GM12878 (cell line): Measurements from ENCODE around the gene WDR59. TPM values are rescaled to one million over a fixed set of nuclear protein-coding genes. Genes with fewer than 3 reads are reported as not detected.

ENCODE experiments used
- ASH2L ChIP-seq: fragments of 300-600, 200-600 bp; sonication (generic); IDR thresholded peaks from 2 replicates; pipeline ENCODE4 v1.6.1; 2017; ENCODE audit warnings: low read depth, mild to moderate bottlenecking, borderline replicate concordance
- CBX3 ChIP-seq: fragments of 200-600 bp; sonication (generic); IDR thresholded peaks from 2 replicates; pipeline ENCODE4 v1.6.1; 2016; ENCODE audit warnings: low read depth, borderline replicate concordance
- CEBPB ChIP-seq, 2 experiments: fragments of 150-350 bp in 1 of 2; IDR thresholded peaks; 2 replicates each; pipeline ENCODE4 v1.6.1; 2012 to 2014; ENCODE audit warnings: low read depth in 2 of 2, low read length in 2 of 2, borderline replicate concordance in 1 of 2, inconsistent platforms in 1 of 2
- CHD1 ChIP-seq: IDR thresholded peaks from 2 replicates; pipeline ENCODE4 v1.6.1; 2012; ENCODE audit warnings: low read depth, low read length, improper control_type of control experiment
- FOS ChIP-seq: IDR thresholded peaks from 3 replicates; pipeline ENCODE4 v1.6.1; 2011; ENCODE audit warnings: borderline replicate concordance; ENCODE audit not compliant: insufficient read length; ENCODE audit errors: extremely low read depth
- FOXK2 ChIP-seq: fragments of 450-650 bp; IDR thresholded peaks from 2 replicates; pipeline ENCODE4 v1.6.1; 2017; ENCODE audit warnings: mild to moderate bottlenecking, moderate library complexity
- IKZF2 ChIP-seq, 2 experiments: fragments of 450-650 bp; IDR thresholded peaks; 2 replicates each; pipeline ENCODE4 v1.6.1; 2017; ENCODE audit warnings: mild to moderate bottlenecking in 2 of 2, moderate library complexity in 2 of 2
- NFYB ChIP-seq: IDR thresholded peaks from 2 replicates; pipeline ENCODE4 v1.6.1; 2011; ENCODE audit warnings: low read depth, mild to moderate bottlenecking, low read length, improper control_type of control experiment, moderate library complexity; ENCODE audit not compliant: insufficient read depth
- NR2F1 ChIP-seq: fragments of 450-650 bp; conservative IDR thresholded peaks from 2 replicates; pipeline ENCODE4 v1.6.1; 2017; ENCODE audit warnings: mild to moderate bottlenecking
- PAX5 ChIP-seq: IDR thresholded peaks from 2 replicates; pipeline ENCODE4 v1.6.1; 2011; ENCODE audit warnings: low read depth, low read length, borderline replicate concordance
- PAX8 ChIP-seq: fragments of 450-650 bp; IDR thresholded peaks from 2 replicates; pipeline ENCODE4 v1.6.1; 2017; ENCODE audit warnings: mild to moderate bottlenecking, moderate library complexity
- SIN3A ChIP-seq: IDR thresholded peaks from 2 replicates; pipeline ENCODE4 v1.6.1; 2012; ENCODE audit warnings: low read depth, low read length, improper control_type of control experiment
- ZSCAN29 ChIP-seq: fragments of 450-650 bp; IDR thresholded peaks from 2 replicates; pipeline ENCODE4 v1.6.1; 2017; ENCODE audit warnings: mild to moderate bottlenecking, moderate library complexity
- polyA plus RNA-seq, 11 experiments: library from polyadenylated mRNA; depleted of rRNA in 4 of 11; unstranded in 6 of 11; stranded (reverse) in 5 of 11; fragments of >200 nt; fragmentation: Nextera tagmentation in 4 of 11; fragmentation: Illumina TruSeq in 1 of 11; extraction: Ambion mirVana in 4 of 11; extraction: Trizol in 1 of 11; gene quantifications; 1 replicate in 1 of 11; 2 replicates in 10 of 11; pipeline versions ENCODE4 v1.2.1 to v1.2.3, GENCODE V29; 2011 to 2016; ENCODE audit warnings: inconsistent platforms in 2 of 11, missing spikeins in 2 of 11, low read depth in 1 of 11
- total RNA-seq, 4 experiments: library from RNA; depleted of rRNA in 3 of 4; stranded (reverse); fragments of >200 nt in 3 of 4; fragmentation: Illumina TruSeq in 1 of 4; extraction: Trizol in 1 of 4; gene quantifications; 2 replicates each; pipeline versions ENCODE4 v1.2.1 to v1.2.3, GENCODE V29; 2013 to 2021
- TF ChIP-seq, protein P1 (sequence below): fragments of 450-650 bp; IDR thresholded peaks from 2 replicates; pipeline ENCODE4 v1.6.1; 2016; ENCODE audit warnings: mild to moderate bottlenecking
- TF ChIP-seq, protein P2 (sequence below): fragments of 450-650 bp; conservative IDR thresholded peaks from 2 replicates; pipeline ENCODE4 v1.6.1; 2017; ENCODE audit warnings: mild to moderate bottlenecking, moderate library complexity

The WDR59 gene
- total and polyA plus RNA-seq, 10 of the 15 experiments (the other 5 are each of a cell fraction or from before 2014, with no cell fraction given), result 9.7 to 78.4 (median 24.5) TPM

GRCh38 chr16:74984194-74984528, 762 bp downstream of the WDR59 start (continued):
- TF ChIP-seq CEBPB (IDR thresholded peaks at IDR 0.05; ENCODE audit: borderline replicate concordance in 1 of 2, low read depth in 2 of 2, low read length in 2 of 2) (no peak), IKZF2 (IDR thresholded peaks at IDR 0.05) (no peak), PAX5 (no peak), ASH2L (no peak), NR2F1 (no peak), FOXK2 (no peak), SIN3A (no peak), CBX3 (no peak), ZSCAN29 (peak; percentile 93; the same call in 1 of the 2 replicates), NFYB (no peak), PAX8 (no peak), CHD1 (no peak), FOS (no peak)
- TF ChIP-seq, protein P1, sequence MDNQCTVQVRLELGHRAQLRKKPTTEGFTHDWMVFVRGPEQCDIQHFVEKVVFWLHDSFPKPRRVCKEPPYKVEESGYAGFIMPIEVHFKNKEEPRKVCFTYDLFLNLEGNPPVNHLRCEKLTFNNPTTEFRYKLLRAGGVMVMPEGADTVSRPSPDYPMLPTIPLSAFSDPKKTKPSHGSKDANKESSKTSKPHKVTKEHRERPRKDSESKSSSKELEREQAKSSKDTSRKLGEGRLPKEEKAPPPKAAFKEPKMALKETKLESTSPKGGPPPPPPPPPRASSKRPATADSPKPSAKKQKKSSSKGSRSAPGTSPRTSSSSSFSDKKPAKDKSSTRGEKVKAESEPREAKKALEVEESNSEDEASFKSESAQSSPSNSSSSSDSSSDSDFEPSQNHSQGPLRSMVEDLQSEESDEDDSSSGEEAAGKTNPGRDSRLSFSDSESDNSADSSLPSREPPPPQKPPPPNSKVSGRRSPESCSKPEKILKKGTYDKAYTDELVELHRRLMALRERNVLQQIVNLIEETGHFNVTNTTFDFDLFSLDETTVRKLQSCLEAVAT, result 0 out of 2 replicates have a peak, but pooled peaks have one; percentile 11
- TF ChIP-seq, protein P2, sequence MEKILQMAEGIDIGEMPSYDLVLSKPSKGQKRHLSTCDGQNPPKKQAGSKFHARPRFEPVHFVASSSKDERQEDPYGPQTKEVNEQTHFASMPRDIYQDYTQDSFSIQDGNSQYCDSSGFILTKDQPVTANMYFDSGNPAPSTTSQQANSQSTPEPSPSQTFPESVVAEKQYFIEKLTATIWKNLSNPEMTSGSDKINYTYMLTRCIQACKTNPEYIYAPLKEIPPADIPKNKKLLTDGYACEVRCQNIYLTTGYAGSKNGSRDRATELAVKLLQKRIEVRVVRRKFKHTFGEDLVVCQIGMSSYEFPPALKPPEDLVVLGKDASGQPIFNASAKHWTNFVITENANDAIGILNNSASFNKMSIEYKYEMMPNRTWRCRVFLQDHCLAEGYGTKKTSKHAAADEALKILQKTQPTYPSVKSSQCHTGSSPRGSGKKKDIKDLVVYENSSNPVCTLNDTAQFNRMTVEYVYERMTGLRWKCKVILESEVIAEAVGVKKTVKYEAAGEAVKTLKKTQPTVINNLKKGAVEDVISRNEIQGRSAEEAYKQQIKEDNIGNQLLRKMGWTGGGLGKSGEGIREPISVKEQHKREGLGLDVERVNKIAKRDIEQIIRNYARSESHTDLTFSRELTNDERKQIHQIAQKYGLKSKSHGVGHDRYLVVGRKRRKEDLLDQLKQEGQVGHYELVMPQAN, result no peak
